Activated T-cell treated with anti-CD3 and anti-CD28 coated beads, Interleukin-2, amount 50 U/mL, for 72 hours (primary cell): ENCODE results near the gene GCNT1. TPM values are rescaled to one million over a fixed set of nuclear protein-coding genes. Genes with fewer than 3 reads are reported as not detected.

Experiments used
- ATAC-seq, 2 donors: fragments of 150-1000 bp; cut with Tn5 transposase; replicated peaks in 1 of 2; 2 replicates each; pipeline ENCODE4 v1.10.0; 2021; ENCODE audit warnings: moderate library complexity in 2 of 2, mild to moderate bottlenecking in 1 of 2
- DNase-seq, 2 donors: peaks; one replicate each; pipeline ENCODE4 v3.0.0; 2021 to 2022; ENCODE audit warnings: mixed read lengths in 1 of 2
- H3K27ac Mint-ChIP-seq: one replicate; pipeline ENCODE4 v1.8.0; 2022; ENCODE audit warnings: mild to moderate bottlenecking, moderate library complexity, mixed read lengths
- H3K27me3 Mint-ChIP-seq: one replicate; pipeline ENCODE4 v1.8.0; 2022; ENCODE audit warnings: low read depth, mixed read lengths
- H3K36me3 Mint-ChIP-seq, 2 donors: one replicate each; pipeline ENCODE4 v1.8.0; 2022; ENCODE audit warnings: mixed read lengths in 2 of 2, mild to moderate bottlenecking in 1 of 2; ENCODE audit not compliant: insufficient read depth in 2 of 2
- H3K4me1 Mint-ChIP-seq: one replicate; pipeline ENCODE4 v1.8.0; 2022; ENCODE audit warnings: low read depth, mixed read lengths
- H3K4me3 Mint-ChIP-seq, 2 donors: one replicate each; pipeline ENCODE4 v1.8.0; 2022; ENCODE audit warnings: mild to moderate bottlenecking in 2 of 2, mixed read lengths in 2 of 2, moderate library complexity in 2 of 2
- H3K9me3 Mint-ChIP-seq, 2 donors: one replicate each; pipeline ENCODE4 v1.8.0; 2022; ENCODE audit warnings: mixed read lengths in 2 of 2
- total RNA-seq, 2 donors: library from RNA; stranded (reverse); gene quantifications; one replicate each; pipeline ENCODE4 v1.2.3, GENCODE V29; 2022

The GCNT1 gene
- total RNA-seq, 2 donors from 2014 or later, result 4.2 to 9.7 TPM

DNA sequence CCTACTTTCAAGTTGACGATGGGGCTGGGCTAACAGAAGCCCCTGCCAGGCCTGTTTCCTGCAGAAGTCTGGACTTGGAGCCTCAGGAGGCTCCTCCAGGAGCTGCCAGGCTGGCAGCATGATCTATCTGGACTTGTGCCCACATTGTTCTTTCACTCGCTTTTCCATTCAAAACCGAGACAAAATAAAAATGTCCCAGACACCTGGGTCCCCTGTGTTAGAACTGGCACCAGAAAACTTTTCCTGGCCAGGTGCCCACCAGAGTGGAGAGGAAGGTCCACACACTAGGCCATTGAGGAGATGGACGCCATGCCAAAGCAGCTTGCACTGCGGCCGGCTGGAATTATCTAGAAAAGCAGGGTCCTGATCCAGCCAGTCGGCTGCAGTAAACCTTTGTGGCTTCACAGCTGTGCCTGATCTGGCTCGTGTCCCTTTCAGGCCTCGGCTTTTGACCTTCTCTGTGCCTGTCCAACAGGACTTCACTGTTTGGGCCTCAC, 78.2 kb downstream of the GCNT1 start:
- peaks cover 9% of the 10 kb centered on the region for H3K27me3 Mint-ChIP-seq
- H3K27ac Mint-ChIP-seq, result no peak overlapping the region
- no peaks in the 10 kb centered on the region for H3K36me3 Mint-ChIP-seq
- ATAC-seq, result no peak
- H3K9me3 Mint-ChIP-seq, result no peaks in the 10 kb centered on the region
- peaks cover 16% of the 10 kb centered on the region for H3K4me1 Mint-ChIP-seq
- no peak overlapping the region for H3K4me3 Mint-ChIP-seq
- no peak for DNase-seq

DNA sequence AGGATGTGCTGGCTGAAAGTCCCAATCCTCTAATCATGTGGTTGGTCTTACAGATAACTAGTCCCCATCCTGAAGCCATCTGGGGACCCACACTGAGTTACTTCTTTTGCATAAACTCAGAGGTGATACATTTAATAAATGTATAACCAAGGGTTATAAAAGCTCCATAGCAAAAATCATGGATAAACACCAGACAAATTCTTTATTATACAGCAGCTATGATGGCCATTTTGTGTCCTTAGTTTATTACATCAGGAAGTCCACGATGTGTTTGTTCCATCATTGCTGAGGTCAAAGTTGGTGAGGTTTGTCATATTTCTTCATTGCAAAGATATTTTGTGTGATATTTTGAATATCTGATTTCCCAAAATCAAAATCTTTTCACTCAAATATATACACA, 80.2 kb downstream of the GCNT1 start:
- Mint-ChIP-seq H3K36me3 (no peaks in the 10 kb centered on the region), H3K4me1 (peaks cover 2% of the 10 kb centered on the region), H3K4me3 (no peak overlapping the region), H3K27me3 (peaks cover 9% of the 10 kb centered on the region), H3K9me3 (peaks cover 0 to 2% of the 10 kb centered on the region in 2 donors), H3K27ac (no peak overlapping the region)
- ATAC-seq, result no peak
- no peak for DNase-seq

GRCh38 chr9:76542360-76542759, 83.4 kb downstream of the GCNT1 start:
- no peaks in the 10 kb centered on the region for H3K36me3 Mint-ChIP-seq
- no peak overlapping the region for H3K4me3 Mint-ChIP-seq
- H3K4me1 Mint-ChIP-seq, result no peaks in the 10 kb centered on the region
- ATAC-seq (no peak), DNase-seq (no peak)
- H3K9me3 Mint-ChIP-seq, result peaks cover 0 to 2% of the 10 kb centered on the region in 2 donors
- no peak overlapping the region for H3K27ac Mint-ChIP-seq
- peaks cover 9% of the 10 kb centered on the region for H3K27me3 Mint-ChIP-seq

GRCh38 chr9:76545191-76545590, 86.2 kb downstream of the GCNT1 start:
- Mint-ChIP-seq H3K4me1 (no peaks in the 10 kb centered on the region), H3K27ac (no peak overlapping the region), H3K27me3 (peaks cover 5% of the 10 kb centered on the region), H3K9me3 (peaks cover 0 to 2% of the 10 kb centered on the region in 2 donors), H3K4me3 (no peak overlapping the region), H3K36me3 (no peaks in the 10 kb centered on the region)
- DNase-seq, result no peak
- no peak for ATAC-seq

GRCh38 chr9:76552181-76552580, 93.2 kb downstream of the GCNT1 start:
- Mint-ChIP-seq H3K27me3 (peaks cover 19% of the 10 kb centered on the region), H3K4me3 (no peak overlapping the region), H3K27ac (no peak overlapping the region), H3K4me1 (peaks cover 7% of the 10 kb centered on the region), H3K9me3 (no peaks in the 10 kb centered on the region), H3K36me3 (no peaks in the 10 kb centered on the region)
- no peak for ATAC-seq
- DNase-seq, result no peak

DNA sequence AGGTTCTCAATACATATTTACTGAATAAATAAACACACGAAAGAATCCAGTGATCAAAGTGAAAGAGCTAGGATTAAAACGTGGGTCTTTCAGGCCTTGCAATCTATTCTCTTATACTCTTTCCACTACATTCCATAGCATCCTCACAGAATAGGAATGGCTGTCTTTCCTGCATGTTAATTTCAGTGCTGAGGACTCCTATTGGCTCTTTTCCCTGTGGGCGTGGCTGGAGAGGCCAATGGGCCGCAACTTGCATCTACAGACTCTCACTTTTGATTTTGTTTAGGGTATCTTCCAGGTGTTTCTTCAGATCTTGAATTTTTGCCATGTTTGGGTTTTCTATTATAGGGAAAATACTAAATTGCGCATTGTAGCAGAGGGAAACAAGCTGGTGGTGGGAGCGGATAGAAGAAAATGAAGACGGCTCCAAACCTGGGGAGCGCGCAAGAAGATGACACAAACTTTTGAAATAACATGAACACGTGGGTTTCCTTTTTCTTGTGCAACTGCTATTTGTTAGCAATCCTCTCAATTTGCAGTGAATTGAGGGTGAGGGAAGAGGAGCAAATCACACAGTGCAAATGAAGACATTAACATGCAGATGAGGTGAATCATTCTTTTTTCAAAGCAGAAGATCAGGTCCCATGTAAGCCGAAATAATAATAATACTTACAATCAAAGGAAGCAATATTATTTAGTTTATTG, 93.9 kb downstream of the GCNT1 start:
- no peak for ATAC-seq
- Mint-ChIP-seq H3K27me3 (peaks cover 24% of the 10 kb centered on the region), H3K9me3 (no peaks in the 10 kb centered on the region), H3K27ac (no peak overlapping the region), H3K4me3 (no peak overlapping the region), H3K36me3 (no peaks in the 10 kb centered on the region), H3K4me1 (peaks cover 7% of the 10 kb centered on the region)
- no peak for DNase-seq

GRCh38 chr9:76553680-76554079, 94.7 kb downstream of the GCNT1 start:
- no peak overlapping the region for H3K4me3 Mint-ChIP-seq
- H3K4me1 Mint-ChIP-seq, result peaks cover 7% of the 10 kb centered on the region
- ATAC-seq, result peak; percentile 31 to 70
- no peak for DNase-seq
- peaks cover 2 to 4% of the 10 kb centered on the region in 2 donors for H3K9me3 Mint-ChIP-seq
- peaks cover 32% of the 10 kb centered on the region for H3K27me3 Mint-ChIP-seq
- no peaks in the 10 kb centered on the region for H3K36me3 Mint-ChIP-seq
- H3K27ac Mint-ChIP-seq, result no peak overlapping the region

Other genes with a start within 250 kb of the GCNT1 start
- gene RFK, start 64.8 kb upstream of the GCNT1 start, total RNA-seq, result 1 to 10 TPM; 6.8 to 9.6 TPM